H1 (cell line): ENCODE results near the gene FGD5. TPM values are rescaled to one million over a fixed set of nuclear protein-coding genes. Genes with fewer than 3 reads are reported as not detected.

ENCODE experiments used
- CTCF ChIA-PET: fragments of 300-600 bp; sonication (Branson Sonifier 250); formaldehyde crosslinking; loops from one replicate; lab custom pipeline; 2021; ENCODE audit not compliant: partially characterized antibody; lab: Charles Lee
- POLR2A ChIA-PET: fragments of 300-600 bp; sonication (Branson Sonifier 250); formaldehyde crosslinking; loops from one replicate; lab custom pipeline; 2021; ENCODE audit warnings: inconsistent platforms; ENCODE audit not compliant: partially characterized antibody; lab: Charles Lee
- DNase-seq, 2 experiments: peaks; one replicate each; pipeline versions ENCODE4 v3.0.0 to v3.0.0-alpha.2; 2010 to 2022; ENCODE audit warnings: low spot score in 2 of 2, low read depth in 1 of 2, mixed read lengths in 1 of 2
- FAIRE-seq: peaks from 2 replicates; lab custom pipeline; 2011; peaks lifted over from hg19 to GRCh38; lab: Jason Lieb, UNC
- H2AFZ ChIP-seq: 2 replicates; pipeline ENCODE4 v1.8.1; 2012; ENCODE audit warnings: low read length, inconsistent platforms
- H2AK5ac ChIP-seq: 2 replicates; pipeline ENCODE4 v1.6.1; 2013; ENCODE audit warnings: low read depth, low read length
- H2BK120ac ChIP-seq: replicated peaks from 2 replicates; pipeline ENCODE3; 2013; ENCODE audit warnings: low read depth, low read length, inconsistent platforms
- H2BK12ac ChIP-seq: 2 replicates; pipeline ENCODE4 v1.6.1; 2013; ENCODE audit warnings: low read depth, low read length
- H2BK15ac ChIP-seq: 2 replicates; pipeline ENCODE4 v1.6.1; 2013; ENCODE audit warnings: low read length
- H2BK20ac ChIP-seq: 2 replicates; pipeline ENCODE4 v1.6.1; 2013; ENCODE audit warnings: low read length
- H2BK5ac ChIP-seq: 2 replicates; pipeline ENCODE4 v1.6.1; 2013; ENCODE audit warnings: low read depth, low read length
- H3K14ac ChIP-seq: 2 replicates; pipeline ENCODE4 v1.6.1; 2013; ENCODE audit warnings: inconsistent platforms; ENCODE audit not compliant: insufficient read length
- H3K18ac ChIP-seq: 2 replicates; pipeline ENCODE4 v1.6.1; 2013; ENCODE audit warnings: low read length; ENCODE audit errors: extremely low read depth
- H3K23ac ChIP-seq: 2 replicates; pipeline ENCODE4 v1.6.1; 2013; ENCODE audit warnings: inconsistent platforms; ENCODE audit not compliant: insufficient read length
- H3K23me2 ChIP-seq: 2 replicates; pipeline ENCODE4 v1.6.1; 2013; ENCODE audit warnings: low read depth, low read length
- H3K27ac ChIP-seq: 2 replicates; pipeline ENCODE4 v1.6.1; 2011; ENCODE audit warnings: low read depth, low read length, inconsistent platforms
- H3K27me3 ChIP-seq, 4 experiments: replicated peaks in 1 of 4; 1 replicate in 1 of 4; 2 replicates in 3 of 4; pipeline versions ENCODE4 v1.6.1 to v1.8.1; 2011 to 2013; ENCODE audit warnings: low read length in 3 of 4, mild to moderate bottlenecking in 3 of 4, inconsistent platforms in 2 of 4, mixed read lengths in 2 of 4, moderate library complexity in 1 of 4; ENCODE audit not compliant: control insufficient read depth in 3 of 4, insufficient read depth in 3 of 4; ENCODE audit errors: extremely low read depth in 1 of 4
- H3K36me3 ChIP-seq, 4 experiments: 2 replicates each; pipeline versions ENCODE4 v1.6.1 to v1.8.1; 2011 to 2013; ENCODE audit warnings: mild to moderate bottlenecking in 4 of 4, low read length in 3 of 4, moderate library complexity in 2 of 4, control low read depth in 1 of 4, inconsistent platforms in 1 of 4; ENCODE audit not compliant: insufficient read depth in 4 of 4, control insufficient read depth in 2 of 4
- H3K4ac ChIP-seq: replicated peaks from 2 replicates; pipeline ENCODE3; 2013; ENCODE audit warnings: low read length, low read depth, mixed read lengths, inconsistent platforms; ENCODE audit not compliant: insufficient read length
- H3K4me1 ChIP-seq, 4 experiments: replicated peaks in 1 of 4; 1 replicate in 1 of 4; 2 replicates in 3 of 4; pipeline versions ENCODE4 v1.6.1 to v1.8.1; 2011 to 2013; ENCODE audit warnings: low read length in 3 of 4, inconsistent platforms in 2 of 4, mixed read lengths in 1 of 4; ENCODE audit not compliant: insufficient read depth in 4 of 4, control insufficient read depth in 3 of 4
- H3K4me2 ChIP-seq, 2 experiments: 2 replicates each; pipeline versions ENCODE4 v1.6.1 to v1.8.1; 2011 to 2013; ENCODE audit warnings: low read depth in 2 of 2, low read length in 2 of 2, control low read depth in 1 of 2, inconsistent platforms in 1 of 2, mild to moderate bottlenecking in 1 of 2; ENCODE audit not compliant: insufficient read depth in 1 of 2
- H3K4me3 ChIP-seq, 4 experiments: fragments of 200-600, 300-600 bp in 1 of 4; sonication (generic), shearing (Covaris generic), sonication (Bioruptor Twin) in 1 of 4; 2 replicates each; pipeline versions ENCODE4 v1.5.1 to v1.8.1; 2011 to 2016; ENCODE audit warnings: low read length in 4 of 4, low read depth in 3 of 4, control low read depth in 2 of 4, inconsistent platforms in 2 of 4, mild to moderate bottlenecking in 2 of 4, mixed read lengths in 1 of 4, moderate library complexity in 1 of 4; ENCODE audit not compliant: insufficient read depth in 2 of 4; ENCODE audit errors: extremely low read depth in 1 of 4
- H3K56ac ChIP-seq: replicated peaks from 2 replicates; pipeline ENCODE3; 2013; ENCODE audit warnings: low read depth, mild to moderate bottlenecking, mixed read lengths, low read length, inconsistent platforms; ENCODE audit not compliant: insufficient read length
- H3K79me1 ChIP-seq: 2 replicates; pipeline ENCODE4 v1.6.1; 2013; ENCODE audit warnings: low read depth, low read length, control low read depth
- H3K79me2 ChIP-seq, 2 experiments: 2 replicates each; pipeline versions ENCODE4 v1.6.1 to v1.8.1; 2012 to 2013; ENCODE audit warnings: low read length in 2 of 2, mild to moderate bottlenecking in 2 of 2, inconsistent platforms in 1 of 2; ENCODE audit not compliant: insufficient read depth in 2 of 2, control insufficient read depth in 1 of 2
- H3K9ac ChIP-seq, 4 experiments: replicated peaks in 1 of 4; 1 replicate in 1 of 4; 2 replicates in 3 of 4; pipeline versions ENCODE4 v1.6.1 to v1.8.1; 2011 to 2013; ENCODE audit warnings: low read depth in 3 of 4, low read length in 3 of 4, control low read depth in 2 of 4, mild to moderate bottlenecking in 2 of 4, moderate library complexity in 2 of 4, inconsistent platforms in 1 of 4; ENCODE audit errors: extremely low read depth in 1 of 4
- H3K9me3 ChIP-seq, 2 experiments: 2 replicates each; pipeline versions ENCODE4 v1.6.1 to v1.8.1; 2012 to 2013; ENCODE audit warnings: mild to moderate bottlenecking in 2 of 2, moderate library complexity in 2 of 2, control low read depth in 1 of 2, inconsistent platforms in 1 of 2, low read depth in 1 of 2, low read length in 1 of 2, mixed read lengths in 1 of 2; ENCODE audit not compliant: insufficient read depth in 2 of 2
- H4K20me1 ChIP-seq, 2 experiments: replicated peaks in 1 of 2; 2 replicates each; pipeline versions ENCODE3 to v1.8.1; 2011 to 2013; ENCODE audit warnings: inconsistent platforms in 2 of 2, low read length in 2 of 2, mild to moderate bottlenecking in 1 of 2; ENCODE audit not compliant: insufficient read depth in 2 of 2, control insufficient read depth in 1 of 2
- H4K5ac ChIP-seq: 2 replicates; pipeline ENCODE4 v1.6.1; 2013; ENCODE audit warnings: low read length, low read depth, mixed read lengths, inconsistent platforms; ENCODE audit not compliant: insufficient read length
- H4K8ac ChIP-seq: 2 replicates; pipeline ENCODE4 v1.8.0; 2013; ENCODE audit warnings: mild to moderate bottlenecking, moderate library complexity, low read length, inconsistent platforms; ENCODE audit not compliant: insufficient read depth; ENCODE audit errors: extremely low read depth
- H4K91ac ChIP-seq: replicated peaks from 2 replicates; pipeline ENCODE3; 2013; ENCODE audit warnings: low read length, mixed read lengths, inconsistent platforms; ENCODE audit not compliant: insufficient read length
- BRCA1 ChIP-seq: IDR thresholded peaks from 2 replicates; pipeline ENCODE4 v1.6.1; 2012; ENCODE audit warnings: low read depth, low read length, improper control_type of control experiment
- CBX8 ChIP-seq: fragments of 300-800, 300-1000 bp; sonication (generic); IDR thresholded peaks from 2 replicates; pipeline ENCODE4 v1.7.1; 2016; ENCODE audit warnings: low read depth, low read length, borderline replicate concordance
- E2F6 ChIP-seq: IDR thresholded peaks from 2 replicates; pipeline ENCODE4 v1.6.1; 2012; ENCODE audit warnings: inconsistent platforms
- NANOG ChIP-seq: IDR thresholded peaks from 2 replicates; pipeline ENCODE4 v1.6.1; 2011; ENCODE audit warnings: low read length, low read depth, mild to moderate bottlenecking, inconsistent platforms; ENCODE audit not compliant: insufficient read depth, poor library complexity, severe bottlenecking
- PHF8 ChIP-seq: fragments of 200-600 bp; sonication (generic); conservative IDR thresholded peaks from 2 replicates; pipeline ENCODE4 v1.7.1; 2012; ENCODE audit warnings: low read depth, mild to moderate bottlenecking, inconsistent platforms, low read length, moderate library complexity
- RAD21 ChIP-seq, 2 experiments: IDR thresholded peaks in 1 of 2; conservative IDR thresholded peaks in 1 of 2; 2 replicates each; pipeline ENCODE4 v1.6.1; 2011; ENCODE audit warnings: low read depth in 2 of 2, low read length in 2 of 2, improper control_type of control experiment in 1 of 2, inconsistent platforms in 1 of 2, mild to moderate bottlenecking in 1 of 2, moderate library complexity in 1 of 2
- RBBP5 ChIP-seq: IDR thresholded peaks from 2 replicates; pipeline ENCODE4 v1.7.1; 2012; ENCODE audit warnings: low read depth, mild to moderate bottlenecking, inconsistent platforms, low read length, moderate library complexity, borderline replicate concordance
- SUZ12 ChIP-seq: fragments of 200-600 bp; sonication (generic); IDR thresholded peaks from 2 replicates; pipeline ENCODE4 v1.6.1; 2012; ENCODE audit warnings: mild to moderate bottlenecking, inconsistent platforms, low read length, moderate library complexity, mixed read lengths
- USF2 ChIP-seq: IDR thresholded peaks from 2 replicates; pipeline ENCODE4 v1.6.1; 2011; ENCODE audit warnings: low read length, improper control_type of control experiment
- WGBS, 2 experiments: shearing (Covaris generic) in 1 of 2; methylation state at CpG; one replicate each; pipeline versions ENCODE4 v1.1.6 to v1.1.7; 2013 to 2015; ENCODE audit warnings: low lambda C conversion rate in 2 of 2, mixed read lengths in 2 of 2, inconsistent platforms in 1 of 2, low coverage in 1 of 2, missing lambda C conversion rate in 1 of 2; ENCODE audit not compliant: insufficient replicate concordance in 2 of 2, insufficient coverage in 1 of 2, insufficient read length in 1 of 2; ENCODE audit errors: extremely low coverage in 1 of 2, missing lambda C conversion rate in 1 of 2; 5-methylcytosine and 5-hydroxymethylcytosine counted together
- polyA plus RNA-seq, 7 experiments: library from polyadenylated mRNA; depleted of rRNA in 3 of 7; stranded (reverse) in 5 of 7; unstranded in 2 of 7; fragments of >200 nt in 5 of 7; fragments of 200-250 nt in 2 of 7; gene quantifications; 1 replicate in 5 of 7; 2 replicates in 1 of 7; 4 replicates in 1 of 7; pipeline versions ENCODE4 v1.2.1 to v1.2.3, GENCODE V29; 2011 to 2013; ENCODE audit warnings: missing spikeins in 2 of 7, mixed read lengths in 2 of 7
- total RNA-seq: library from RNA; stranded (reverse); fragmentation: NEBNext Ultra II Directional; extraction: Animal tissue kit (Norgen Biotek cat#: 25700); gene quantifications from 2 replicates; pipeline ENCODE4 v1.2.1, GENCODE V29; 2021

Gene FGD5
- total and polyA plus RNA-seq, 2 of the 8 experiments (the other 6 are each of a cell fraction or from before 2014, with no cell fraction given), result 4.7 to 14.3 TPM

GRCh38 chr3:14789221-14789620 lies 29.5 kb upstream of the FGD5 start:
- Histone ChIP-seq H3K27me3 (0 out of 7 replicates have a peak, but pooled peaks cover 0 to 3% (median 0%) of the 10 kb centered on the region in 4 experiments), H4K20me1 (no peaks in the 10 kb centered on the region), H3K27ac (no peak overlapping the region), H2BK15ac (no peak overlapping the region), H3K4me3 (no peak overlapping the region), H3K4me2 (no peak overlapping the region), H2BK12ac (no peak overlapping the region), H3K4ac (no peak overlapping the region), H2AFZ (no peak overlapping the region; the same call in 1 of the 2 replicates), H3K18ac (no peak overlapping the region), H3K36me3 (no peaks in the 10 kb centered on the region), H3K79me1 (no peaks in the 10 kb centered on the region), H4K91ac (no peak overlapping the region), H4K8ac (no peak overlapping the region), H3K9me3 (no peaks in the 10 kb centered on the region), H2BK20ac (no peak overlapping the region), H2BK5ac (no peak overlapping the region), H3K23me2 (no peaks in the 10 kb centered on the region), H2BK120ac (no peak overlapping the region), H3K4me1 (peaks cover 2 to 7% (median 3%) of the 10 kb centered on the region in 4 experiments; a peak in 6 of 7 replicates), H2AK5ac (no peak overlapping the region), H3K9ac (no peak overlapping the region), H4K5ac (no peak overlapping the region), H3K79me2 (no peaks in the 10 kb centered on the region), H3K56ac (no peak overlapping the region), H3K14ac (no peak overlapping the region), H3K23ac (no peak overlapping the region)
- CTCF ChIA-PET, result interaction anchor here (0.7 to 12.7 kb wide), 7 partner anchors 8 to 129 kb away, joined by 3 to 308 read pairs (median 14); no protein-coding TSS in a partner anchor
- POLR2A ChIA-PET, result no interaction called here
- WGBS, 2 experiments, result 88% methylated on average over 5 of the region's 5 CpGs; no CpG with 5 or more reads in 1 of the 2 experiments
- DNase-seq, result no peak
- FAIRE-seq, result no peak
- TF ChIP-seq NANOG, result no peak
- no peak for TF ChIP-seq SUZ12
- TF ChIP-seq CBX8, result no peak
- TF ChIP-seq RAD21 (IDR thresholded peaks at IDR 0.05 in 1 of 2, conservative IDR thresholded peaks at IDR 0.05 in 1 of 2; ENCODE audit: low read depth in 2 of 2, low read length in 2 of 2), result no peak
- no peak for TF ChIP-seq USF2
- TF ChIP-seq PHF8, result no peak
- TF ChIP-seq E2F6, result no peak
- no peak for TF ChIP-seq RBBP5
- no peak for TF ChIP-seq BRCA1
